Vagina (tissue), 2 donors: ENCODE data around the gene FAT2. TPM values are rescaled to one million over a fixed set of nuclear protein-coding genes. Genes with fewer than 3 reads are reported as not detected.

Experiments used
- DNase-seq, 2 donors: peaks; one replicate each; pipeline ENCODE4 v3.0.0-alpha.2; 2017; ENCODE audit errors: extremely low spot score in 2 of 2
- H3K27ac ChIP-seq: fragments of 200-600 bp; sonication (generic); one replicate; pipeline ENCODE4 v1.5.1; 2019
- H3K27me3 ChIP-seq: fragments of 200-600 bp; sonication (generic); one replicate; pipeline ENCODE4 v1.5.1; 2019
- H3K36me3 ChIP-seq, 2 donors: fragments of 200-600 bp; sonication (generic); one replicate each; pipeline ENCODE4 v1.5.1; 2017 to 2019
- H3K4me1 ChIP-seq: fragments of 200-600 bp; sonication (generic); one replicate; pipeline ENCODE4 v1.5.1; 2019
- H3K4me3 ChIP-seq, 2 donors: fragments of 200-600 bp; sonication (generic); 1 replicate in 1 of 2; 2 replicates in 1 of 2; pipeline ENCODE4 v1.5.1; 2016 to 2019
- H3K9me3 ChIP-seq: fragments of 200-600 bp; sonication (generic); one replicate; pipeline ENCODE4 v1.5.1; 2019
- POLR2A ChIP-seq, 2 donors: fragments of 450-650 bp; IDR thresholded peaks; one replicate each; pipeline ENCODE4 v1.6.1; 2017; ENCODE audit warnings: antibody characterized with exemption in 2 of 2, mild to moderate bottlenecking in 2 of 2, moderate library complexity in 2 of 2
- POLR2AphosphoS5 ChIP-seq, 2 donors: sonication (generic); formaldehyde crosslinking; IDR thresholded peaks; one replicate each; pipeline ENCODE4 v1.9.0; 2017; ENCODE audit warnings: antibody characterized with exemption in 2 of 2, mild to moderate bottlenecking in 2 of 2, low read depth in 1 of 2; ENCODE audit not compliant: insufficient read depth in 1 of 2
- intact Hi-C: fragments of 100-400 bp; cut with DNase I; formaldehyde crosslinking; loops from one replicate; pipeline ENCODE4 v1.15.1; 2023
- total RNA-seq: library from RNA; depleted of rRNA; stranded (reverse); fragments of >200 nt; gene quantifications from one replicate; pipeline ENCODE4 v1.2.3, GENCODE V29; 2016
- TF ChIP-seq, protein P1 (sequence below), 3 experiments: fragments of 450-650 bp in 2 of 3; fragments of 200-600 bp in 1 of 3; sonication (generic) in 1 of 3; IDR thresholded peaks; one replicate each; pipeline ENCODE4 v1.5.1; 2017 to 2019; ENCODE audit warnings: antibody characterized with exemption in 3 of 3, mild to moderate bottlenecking in 2 of 3, moderate library complexity in 2 of 3

The FAT2 gene
- total RNA-seq, 1 donor from 2014 or later, result 74.9 TPM

DNA sequence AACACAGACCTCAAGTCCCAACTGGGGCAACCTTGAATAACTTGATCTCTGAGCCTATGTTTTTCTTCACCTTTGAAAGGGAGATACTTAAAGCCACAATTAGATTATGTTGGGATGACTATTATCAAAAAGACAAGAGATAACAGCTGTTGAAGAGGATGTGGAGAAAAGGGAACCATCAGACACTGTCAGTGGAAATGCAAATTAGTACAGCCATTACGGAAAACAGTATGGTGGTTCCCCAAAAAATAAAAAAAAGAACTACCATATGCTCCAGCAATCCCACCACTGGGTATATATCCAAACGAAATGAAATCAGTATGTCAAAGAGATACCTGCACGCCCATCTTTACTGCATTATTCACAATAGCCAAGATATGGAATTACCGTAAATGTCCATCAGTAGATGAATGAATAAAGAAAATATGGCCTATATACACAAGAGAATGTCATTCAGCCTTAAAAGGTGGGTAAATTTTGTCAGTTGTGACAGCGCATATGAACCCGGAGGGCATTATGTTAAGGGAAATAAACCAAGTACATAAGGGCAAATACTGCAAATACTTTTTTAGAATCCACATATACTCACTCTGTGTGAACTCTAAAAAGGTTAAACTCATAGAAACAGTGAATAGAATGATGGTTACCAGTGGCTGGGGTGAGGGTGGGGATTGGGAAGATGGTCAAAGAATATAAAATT is 12.7 kb downstream of the FAT2 start:
- no peak for DNase-seq
- intact Hi-C loops, result no loop called here
- Histone ChIP-seq H3K4me1 (peaks cover 18% of the 10 kb centered on the region), H3K27ac (no peak overlapping the region), H3K36me3 (no peaks in the 10 kb centered on the region), H3K9me3 (no peaks in the 10 kb centered on the region), H3K4me3 (no peak overlapping the region), H3K27me3 (no peaks in the 10 kb centered on the region)
- TF ChIP-seq POLR2A (IDR thresholded peaks at IDR 0.05), result no peak
- TF ChIP-seq POLR2AphosphoS5 (IDR thresholded peaks at IDR 0.05; ENCODE audit: insufficient read depth in 1 of 2, low read depth in 1 of 2), result no peak
- TF ChIP-seq, protein P1, sequence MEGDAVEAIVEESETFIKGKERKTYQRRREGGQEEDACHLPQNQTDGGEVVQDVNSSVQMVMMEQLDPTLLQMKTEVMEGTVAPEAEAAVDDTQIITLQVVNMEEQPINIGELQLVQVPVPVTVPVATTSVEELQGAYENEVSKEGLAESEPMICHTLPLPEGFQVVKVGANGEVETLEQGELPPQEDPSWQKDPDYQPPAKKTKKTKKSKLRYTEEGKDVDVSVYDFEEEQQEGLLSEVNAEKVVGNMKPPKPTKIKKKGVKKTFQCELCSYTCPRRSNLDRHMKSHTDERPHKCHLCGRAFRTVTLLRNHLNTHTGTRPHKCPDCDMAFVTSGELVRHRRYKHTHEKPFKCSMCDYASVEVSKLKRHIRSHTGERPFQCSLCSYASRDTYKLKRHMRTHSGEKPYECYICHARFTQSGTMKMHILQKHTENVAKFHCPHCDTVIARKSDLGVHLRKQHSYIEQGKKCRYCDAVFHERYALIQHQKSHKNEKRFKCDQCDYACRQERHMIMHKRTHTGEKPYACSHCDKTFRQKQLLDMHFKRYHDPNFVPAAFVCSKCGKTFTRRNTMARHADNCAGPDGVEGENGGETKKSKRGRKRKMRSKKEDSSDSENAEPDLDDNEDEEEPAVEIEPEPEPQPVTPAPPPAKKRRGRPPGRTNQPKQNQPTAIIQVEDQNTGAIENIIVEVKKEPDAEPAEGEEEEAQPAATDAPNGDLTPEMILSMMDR (IDR thresholded peaks at IDR 0.05), result no peak

DNA sequence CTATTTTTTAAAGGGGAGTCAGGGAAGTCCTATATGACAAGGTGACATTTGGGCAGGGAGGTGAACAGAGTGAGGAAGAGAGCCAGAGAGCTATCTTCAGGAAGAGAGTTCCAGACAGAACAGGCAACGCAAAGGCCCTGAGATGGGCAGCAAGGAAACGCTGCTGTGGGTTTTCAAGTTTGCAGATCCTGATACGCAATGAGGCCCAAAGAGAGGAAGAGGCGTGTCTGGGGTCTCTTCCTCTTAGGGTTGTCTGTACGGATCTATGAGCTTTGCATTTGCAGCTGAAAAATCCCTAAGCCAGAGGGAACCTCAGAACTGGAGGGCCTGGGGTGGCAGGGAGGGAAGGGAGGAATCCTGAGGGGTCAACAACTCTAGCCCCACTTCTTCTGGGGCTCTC is 13.6 kb downstream of the FAT2 start:
- intact Hi-C loops, result no loop called here
- Histone ChIP-seq H3K9me3 (no peaks in the 10 kb centered on the region), H3K4me1 (peaks cover 13% of the 10 kb centered on the region), H3K27me3 (no peaks in the 10 kb centered on the region), H3K27ac (no peak overlapping the region), H3K4me3 (no peak overlapping the region), H3K36me3 (no peaks in the 10 kb centered on the region)
- no peak for DNase-seq
- TF ChIP-seq POLR2AphosphoS5 (IDR thresholded peaks at IDR 0.05; ENCODE audit: insufficient read depth in 1 of 2, low read depth in 1 of 2), result no peak
- TF ChIP-seq, protein P1 (IDR thresholded peaks at IDR 0.05), result no peak
- TF ChIP-seq POLR2A (IDR thresholded peaks at IDR 0.05), result no peak

DNA sequence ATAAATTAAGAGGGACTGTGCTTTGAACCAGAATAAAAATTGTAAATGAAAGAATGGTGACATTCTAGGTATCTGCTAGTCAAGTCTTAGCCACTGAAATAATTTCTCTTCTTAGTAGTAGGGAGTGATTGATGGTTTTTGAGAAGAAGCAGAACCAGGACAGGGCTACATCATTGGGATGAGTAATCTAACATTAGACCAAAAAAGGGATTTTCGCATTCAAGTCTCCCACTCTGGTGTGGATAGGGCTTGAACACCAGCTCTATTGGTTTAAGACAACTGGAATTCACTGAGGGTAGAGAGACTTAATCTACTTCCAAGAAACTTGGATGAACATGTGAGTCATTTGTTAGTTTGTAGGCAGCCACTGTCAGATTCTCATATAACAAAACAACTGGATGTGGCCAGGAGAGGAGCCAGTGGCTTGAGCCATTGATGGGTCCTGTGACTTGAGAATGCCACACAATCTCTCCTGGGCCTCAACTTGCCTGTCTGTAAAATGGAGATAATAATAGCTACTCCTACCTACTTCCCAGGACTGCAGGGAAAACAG is 16.6 kb downstream of the FAT2 start:
- no peak overlapping the region for H3K4me3 ChIP-seq
- no peaks in the 10 kb centered on the region for H3K27me3 ChIP-seq
- no peaks in the 10 kb centered on the region for H3K9me3 ChIP-seq
- peak overlapping the region; percentile 25 for H3K27ac ChIP-seq
- TF ChIP-seq POLR2A (IDR thresholded peaks at IDR 0.05), result no peak
- no peak for DNase-seq
- no peaks in the 10 kb centered on the region for H3K36me3 ChIP-seq
- no peaks in the 10 kb centered on the region for H3K4me1 ChIP-seq
- intact Hi-C loops, result no loop called here

DNA sequence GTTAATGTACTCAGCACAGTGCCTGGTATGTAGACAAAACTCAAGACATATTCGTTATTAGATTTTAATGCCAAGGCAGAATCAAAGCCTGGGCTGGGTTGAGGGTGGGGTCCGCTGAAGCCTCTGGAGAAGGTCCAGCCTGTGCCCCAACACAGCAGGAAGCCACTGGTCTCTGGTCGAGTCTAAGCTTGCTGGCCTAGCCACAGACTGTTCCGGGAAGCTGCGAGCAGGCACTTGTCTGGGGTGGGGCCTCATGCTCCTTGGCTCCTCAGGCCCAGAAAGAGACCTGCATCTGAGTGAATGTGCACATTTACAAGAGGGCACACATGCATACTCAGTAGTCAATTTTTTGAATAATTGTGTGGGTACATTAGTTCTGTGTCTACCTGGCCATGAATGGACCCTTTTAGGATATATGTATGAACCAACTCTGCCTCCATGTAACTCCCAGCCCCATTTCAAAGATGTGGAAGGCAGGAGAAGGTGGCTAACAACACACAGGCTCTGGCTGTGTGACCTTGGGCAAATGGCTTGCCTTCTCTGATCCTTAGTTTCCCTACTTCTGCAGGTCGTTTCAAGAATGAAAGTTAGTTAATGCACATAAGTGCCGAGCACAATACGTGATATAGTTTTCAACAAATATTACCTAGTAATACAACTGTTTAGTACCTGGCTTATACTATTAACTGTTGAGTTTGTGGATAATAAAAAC is 18.3 kb downstream of the FAT2 start:
- no peak overlapping the region for H3K4me3 ChIP-seq
- no peaks in the 10 kb centered on the region for H3K9me3 ChIP-seq
- H3K4me1 ChIP-seq, result no peaks in the 10 kb centered on the region
- TF ChIP-seq, protein P1 (IDR thresholded peaks at IDR 0.05), result no peak
- TF ChIP-seq POLR2AphosphoS5 (IDR thresholded peaks at IDR 0.05; ENCODE audit: insufficient read depth in 1 of 2, low read depth in 1 of 2) (no peak), POLR2A (IDR thresholded peaks at IDR 0.05) (no peak)
- H3K27ac ChIP-seq, result peak overlapping the region; percentile 25
- H3K36me3 ChIP-seq, result no peaks in the 10 kb centered on the region
- no peak for DNase-seq
- intact Hi-C loops, result no loop called here
- no peaks in the 10 kb centered on the region for H3K27me3 ChIP-seq

DNA sequence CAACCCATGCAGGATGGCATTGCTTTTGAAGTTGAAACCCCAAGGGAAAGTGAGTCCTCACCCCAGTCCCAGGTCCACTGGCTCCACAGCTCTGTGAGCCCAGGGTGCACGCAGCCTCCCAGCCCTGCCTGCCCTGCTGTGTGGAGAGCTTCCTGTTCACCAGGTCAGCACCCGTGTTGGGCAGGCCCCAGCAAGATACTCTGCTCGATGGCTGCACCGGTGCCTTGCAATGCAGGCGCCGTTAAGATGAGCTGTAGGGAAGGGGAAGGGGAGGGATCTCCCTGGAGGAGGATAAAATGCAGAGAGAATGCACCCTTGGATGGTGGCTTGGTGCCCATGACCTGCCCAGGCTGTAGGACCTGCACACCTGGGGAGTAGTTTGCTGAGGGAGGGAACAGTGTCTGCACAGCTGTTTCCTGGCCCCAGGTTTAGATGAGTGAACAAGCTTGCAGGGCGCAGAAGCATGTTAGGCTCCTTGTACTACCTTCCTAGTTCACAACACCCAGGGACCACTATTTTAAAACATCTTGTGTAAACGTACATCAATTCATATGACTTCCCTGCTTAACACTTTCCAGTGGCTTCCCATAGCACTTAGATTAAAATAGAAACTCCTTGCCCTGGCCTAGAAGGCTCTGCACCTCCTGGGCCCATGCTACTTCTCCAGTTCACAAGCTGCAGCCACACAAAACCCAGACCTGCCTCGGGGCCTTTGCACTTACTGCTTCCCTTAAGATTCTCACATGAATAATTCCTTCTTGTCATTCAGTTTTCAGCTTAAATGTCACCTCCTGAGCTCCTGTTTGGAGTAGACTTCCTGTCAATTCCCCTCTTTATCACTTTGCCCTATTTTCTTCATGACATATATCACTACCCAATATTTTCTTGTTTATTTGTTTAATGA is 19.6 kb downstream of the FAT2 start:
- H3K27ac ChIP-seq, result peak overlapping the region; percentile 72
- TF ChIP-seq POLR2A (IDR thresholded peaks at IDR 0.05) (no peak), POLR2AphosphoS5 (IDR thresholded peaks at IDR 0.05; ENCODE audit: insufficient read depth in 1 of 2, low read depth in 1 of 2) (peak in 1 of 2 donors; percentile 11)
- DNase-seq, result no peak
- no peaks in the 10 kb centered on the region for H3K9me3 ChIP-seq
- H3K36me3 ChIP-seq, result no peaks in the 10 kb centered on the region
- intact Hi-C loops, result no loop called here
- no peaks in the 10 kb centered on the region for H3K27me3 ChIP-seq
- H3K4me1 ChIP-seq, result no peaks in the 10 kb centered on the region
- no peak overlapping the region for H3K4me3 ChIP-seq
